Measurements from ENCODE around the gene MRPS23. TPM values are rescaled to one million over a fixed set of nuclear protein-coding genes. Genes with fewer than 3 reads are reported as not detected.
A peak's percentile ranks its signal among the peaks of the same experiment; 100 is the strongest.

Gene MRPS23
- total RNA-seq, 8 experiments from 2014 or later = 33.4 to 72.9 (median 47.4) TPM

- ATAC-seq (replicated peaks in 6 of 8) = no peak
- 57 to 100% (median 93%) methylated on average over 1 to 7 of the region's 13 CpGs; no CpG with 5 or more reads in 4 of the 10 experiments for WGBS, 10 experiments
- Histone ChIP-seq H3K4me1 (replicated peaks in 1 of 2) (peaks cover 22 to 28% of the 10 kb centered on the region in 2 donors), H3K27ac (peak overlapping the region; percentile 22 to 24), H3K4me3 (no peak overlapping the region)
- in situ Hi-C loops (cut with MboI; ENCODE audit: low pct_unique_long_range_greater_than_20kb in 2 of 9, low sequenced_read_pairs in 9 of 9, unreplicated experiment in 9 of 9) = loop anchor here in 6 of 9 experiments (10.0 to 25.0 kb wide), 3 partner anchors 118 to 246 kb away; partner anchors contain the start of gene VEZF1 (in 1 of the 6)
Measured at GRCh38 chr17:57868910-57869616, 19.2 kb upstream of the MRPS23 start.

- peak; percentile 78 to 94 (median 90) for ATAC-seq (replicated peaks in 6 of 8)
- H3K4me1 ChIP-seq (replicated peaks in 1 of 2) = peaks cover 17 to 24% of the 10 kb centered on the region in 2 donors
- 0 to 83% (median 40%) methylated on average over 1 to 4 of the region's 23 CpGs for WGBS, 10 experiments
- H3K4me3 ChIP-seq = no peak overlapping the region
- H3K27ac ChIP-seq = peak overlapping the region; percentile 22 to 24
- in situ Hi-C loops (cut with MboI; ENCODE audit: low pct_unique_long_range_greater_than_20kb in 2 of 9, low sequenced_read_pairs in 9 of 9, unreplicated experiment in 9 of 9) = loop anchor here in 6 of 9 experiments (10.0 to 25.0 kb wide), 3 partner anchors 119 to 247 kb away; partner anchors contain the start of gene VEZF1 (in 1 of the 6)
Measured at GRCh38 chr17:57868007-57868909, 18.4 kb upstream of the MRPS23 start.

- H3K4me3 ChIP-seq = no peak overlapping the region
- peaks cover 23 to 27% of the 10 kb centered on the region in 2 donors for H3K4me1 ChIP-seq (replicated peaks in 1 of 2)
- no peak for ATAC-seq (replicated peaks in 6 of 8)
- H3K27ac ChIP-seq = no peak overlapping the region
- in situ Hi-C loops (cut with MboI; ENCODE audit: low pct_unique_long_range_greater_than_20kb in 2 of 9, low sequenced_read_pairs in 9 of 9, unreplicated experiment in 9 of 9) = loop anchor here in 6 of 9 experiments (10.0 to 25.0 kb wide), 3 partner anchors 120 to 248 kb away; partner anchors contain the start of gene VEZF1 (in 1 of the 6)
- 100% methylated on average over 2 of the region's 10 CpGs; no CpG with 5 or more reads in 9 of the 10 experiments for WGBS, 10 experiments
Measured at GRCh38 chr17:57867126-57867525, 17.3 kb upstream of the MRPS23 start.

- in situ Hi-C loops (cut with MboI; ENCODE audit: low pct_unique_long_range_greater_than_20kb in 2 of 9, low sequenced_read_pairs in 9 of 9, unreplicated experiment in 9 of 9) = loop anchor here in 6 of 9 experiments (10.0 to 25.0 kb wide), 3 partner anchors 121 to 248 kb away; partner anchors contain the start of gene VEZF1 (in 1 of the 6)
- no peak for ATAC-seq (replicated peaks in 6 of 8)
Measured at GRCh38 chr17:57866723-57867122, 16.9 kb upstream of the MRPS23 start.

GRCh38 chr17:57866319-57866718 lies 16.5 kb upstream of the MRPS23 start:
- in situ Hi-C loops (cut with MboI; ENCODE audit: low pct_unique_long_range_greater_than_20kb in 2 of 9, low sequenced_read_pairs in 9 of 9, unreplicated experiment in 9 of 9) = loop anchor here in 6 of 9 experiments (10.0 to 25.0 kb wide), 3 partner anchors 121 to 248 kb away; partner anchors contain the start of gene VEZF1 (in 1 of the 6)
- no peak for ATAC-seq (replicated peaks in 6 of 8)
- Histone ChIP-seq H3K27ac (no peak overlapping the region), H3K4me1 (replicated peaks in 1 of 2) (peaks cover 31 to 32% of the 10 kb centered on the region in 2 donors), H3K4me3 (no peak overlapping the region)
- WGBS, 10 experiments = 87 to 94% (median 94%) methylated on average over 3 to 8 of the region's 10 CpGs; no CpG with 5 or more reads in 7 of the 10 experiments

More at GRCh38 chr17:57866723-57867122, 16.9 kb upstream of the MRPS23 start:
- Histone ChIP-seq H3K4me1 (replicated peaks in 1 of 2) (peaks cover 27 to 28% of the 10 kb centered on the region in 2 donors), H3K4me3 (no peak overlapping the region), H3K27ac (no peak overlapping the region)
- WGBS, 10 experiments = 89 to 100% (median 92%) methylated on average over 1 to 4 of the region's 5 CpGs; no CpG with 5 or more reads in 7 of the 10 experiments

- in situ Hi-C loops (cut with MboI; ENCODE audit: low pct_unique_long_range_greater_than_20kb in 2 of 9, low sequenced_read_pairs in 9 of 9, unreplicated experiment in 9 of 9) = loop anchor here in 6 of 9 experiments (10.0 to 25.0 kb wide), 3 partner anchors 123 to 251 kb away; partner anchors contain the start of gene VEZF1 (in 1 of the 6)
- no peak overlapping the region for H3K4me3 ChIP-seq
- no peak for ATAC-seq (replicated peaks in 6 of 8)
- WGBS, 10 experiments = 53 to 93% (median 80%) methylated on average over 2 to 6 of the region's 8 CpGs
- H3K4me1 ChIP-seq (replicated peaks in 1 of 2) = peaks cover 29 to 35% of the 10 kb centered on the region in 2 donors
- H3K27ac ChIP-seq = no peak overlapping the region
Measured at GRCh38 chr17:57864273-57864672, 14.4 kb upstream of the MRPS23 start.

GRCh38 chr17:57862694-57863667 lies 13.1 kb upstream of the MRPS23 start:
- Histone ChIP-seq H3K4me1 (replicated peaks in 1 of 2) (peaks cover 16 to 24% of the 10 kb centered on the region in 2 donors), H3K27ac (no peak overlapping the region), H3K4me3 (no peak overlapping the region)
- 17 to 90% (median 78%) methylated on average over 2 to 10 of the region's 16 CpGs; no CpG with 5 or more reads in 1 of the 10 experiments for WGBS, 10 experiments
- in situ Hi-C loops (cut with MboI; ENCODE audit: low pct_unique_long_range_greater_than_20kb in 2 of 9, low sequenced_read_pairs in 9 of 9, unreplicated experiment in 9 of 9) = loop anchor here in 6 of 9 experiments (10.0 to 25.0 kb wide), 3 partner anchors 124 to 252 kb away; partner anchors contain the start of gene VEZF1 (in 1 of the 6)
- ATAC-seq (replicated peaks in 6 of 8) = no peak

GRCh38 chr17:57861790-57862693 lies 12.2 kb upstream of the MRPS23 start:
- Histone ChIP-seq H3K4me3 (peak overlapping the region; percentile 18 to 28 (median 22)), H3K27ac (peak overlapping the region in 1 of 2 donors; percentile 13), H3K4me1 (replicated peaks in 1 of 2) (peaks cover 15 to 23% of the 10 kb centered on the region in 2 donors)
- ATAC-seq (replicated peaks in 6 of 8) = peak; percentile 44 to 84 (median 68)
- WGBS, 10 experiments = 46 to 60% (median 60%) methylated on average over 1 to 5 of the region's 58 CpGs; no CpG with 5 or more reads in 7 of the 10 experiments
- in situ Hi-C loops (cut with MboI; ENCODE audit: low pct_unique_long_range_greater_than_20kb in 2 of 9, low sequenced_read_pairs in 9 of 9, unreplicated experiment in 9 of 9) = loop anchor here in 6 of 9 experiments (10.0 to 25.0 kb wide), 3 partner anchors 125 to 253 kb away; partner anchors contain the start of gene VEZF1 (in 1 of the 6)

- peaks cover 15 to 23% of the 10 kb centered on the region in 2 donors for H3K4me1 ChIP-seq (replicated peaks in 1 of 2)
- peak overlapping the region; percentile 18 to 28 (median 22) for H3K4me3 ChIP-seq
- 0 to 38% (median 27%) methylated on average over 1 to 10 of the region's 34 CpGs; no CpG with 5 or more reads in 5 of the 10 experiments for WGBS, 10 experiments
- in situ Hi-C loops (cut with MboI; ENCODE audit: low pct_unique_long_range_greater_than_20kb in 2 of 9, low sequenced_read_pairs in 9 of 9, unreplicated experiment in 9 of 9) = loop anchor here in 6 of 9 experiments (10.0 to 25.0 kb wide), 3 partner anchors 126 to 254 kb away; partner anchors contain the start of gene VEZF1 (in 1 of the 6)
- ATAC-seq (replicated peaks in 6 of 8) = peak; percentile 12 to 60 (median 43)
- H3K27ac ChIP-seq = peak overlapping the region in 1 of 2 donors; percentile 13
Measured at GRCh38 chr17:57861000-57861789, 11.4 kb upstream of the MRPS23 start.
